Type B pancreatic cell (in vitro differentiated cells): Measurements from ENCODE around the gene ARID4B. TPM values are rescaled to one million over a fixed set of nuclear protein-coding genes. Genes with fewer than 3 reads are reported as not detected.

Experiments
- DNase-seq: peaks from one replicate; pipeline ENCODE4 v3.0.0; 2021; ENCODE audit warnings: mixed read lengths; ENCODE audit not compliant: unreplicated experiment; ENCODE audit errors: extremely low spot score
- H3K27ac Mint-ChIP-seq: 2 replicates; pipeline ENCODE4 v1.8.0; 2021; ENCODE audit warnings: mild to moderate bottlenecking, mixed read lengths
- H3K27me3 Mint-ChIP-seq: 2 replicates; pipeline ENCODE4 v1.8.0; 2021; ENCODE audit warnings: mixed read lengths
- H3K36me3 Mint-ChIP-seq: 2 replicates; pipeline ENCODE4 v1.8.0; 2021; ENCODE audit warnings: mixed read lengths
- H3K4me1 Mint-ChIP-seq: one replicate; pipeline ENCODE4 v1.8.0; 2021; ENCODE audit warnings: mixed read lengths; ENCODE audit not compliant: unreplicated experiment
- H3K4me3 Mint-ChIP-seq: 2 replicates; pipeline ENCODE4 v1.8.0; 2021; ENCODE audit warnings: mild to moderate bottlenecking, mixed read lengths
- H3K9me3 Mint-ChIP-seq: 2 replicates; pipeline ENCODE4 v1.8.0; 2021; ENCODE audit warnings: mixed read lengths
- CTCF ChIP-seq: fragments of 200-600 bp; sonication (generic); conservative IDR thresholded peaks from 2 replicates; pipeline ENCODE4 v1.5.0; 2021; ENCODE audit warnings: antibody characterized with exemption, mild to moderate bottlenecking
- total RNA-seq: library from RNA; stranded (reverse); gene quantifications from 2 replicates; pipeline ENCODE4 v1.2.1, GENCODE V29; 2021; ENCODE audit warnings: low replicate concordance

The ARID4B gene
- total RNA-seq, 1 donor from 2014 or later = 42.4 TPM

- Mint-ChIP-seq H3K9me3 (no peaks in the 10 kb centered on the region), H3K36me3 (peaks cover 25% of the 10 kb centered on the region), H3K4me1 (no peaks in the 10 kb centered on the region), H3K27ac (no peak overlapping the region), H3K4me3 (no peak overlapping the region), H3K27me3 (no peaks in the 10 kb centered on the region)
- no peak for DNase-seq
- TF ChIP-seq CTCF = no peak
Measured at GRCh38 chr1:235343726-235344125, 15.7 kb upstream of the ARID4B start.

GRCh38 chr1:235342471-235342870, 14.5 kb upstream of the ARID4B start:
- Mint-ChIP-seq H3K4me1 (no peaks in the 10 kb centered on the region), H3K27ac (no peak overlapping the region), H3K27me3 (no peaks in the 10 kb centered on the region), H3K9me3 (no peaks in the 10 kb centered on the region), H3K36me3 (peaks cover 25% of the 10 kb centered on the region), H3K4me3 (no peak overlapping the region)
- no peak for TF ChIP-seq CTCF
- no peak for DNase-seq

GRCh38 chr1:235342039-235342438, 14.1 kb upstream of the ARID4B start:
- no peak overlapping the region for H3K27ac Mint-ChIP-seq
- TF ChIP-seq CTCF = no peak
- no peaks in the 10 kb centered on the region for H3K27me3 Mint-ChIP-seq
- no peak for DNase-seq
- H3K9me3 Mint-ChIP-seq = no peaks in the 10 kb centered on the region
- H3K36me3 Mint-ChIP-seq = peaks cover 25% of the 10 kb centered on the region
- H3K4me3 Mint-ChIP-seq = no peak overlapping the region
- peaks cover 1% of the 10 kb centered on the region for H3K4me1 Mint-ChIP-seq

GRCh38 chr1:235341334-235341733, 13.4 kb upstream of the ARID4B start:
- no peak for TF ChIP-seq CTCF
- peaks cover 25% of the 10 kb centered on the region for H3K36me3 Mint-ChIP-seq
- H3K27me3 Mint-ChIP-seq = no peaks in the 10 kb centered on the region
- H3K4me3 Mint-ChIP-seq = no peak overlapping the region
- no peak for DNase-seq
- peaks cover 4% of the 10 kb centered on the region for H3K4me1 Mint-ChIP-seq
- H3K27ac Mint-ChIP-seq = no peak overlapping the region
- H3K9me3 Mint-ChIP-seq = no peaks in the 10 kb centered on the region

- Mint-ChIP-seq H3K4me3 (no peak overlapping the region), H3K4me1 (peaks cover 4% of the 10 kb centered on the region), H3K27ac (no peak overlapping the region), H3K27me3 (no peaks in the 10 kb centered on the region), H3K9me3 (no peaks in the 10 kb centered on the region), H3K36me3 (peaks cover 15% of the 10 kb centered on the region)
- no peak for DNase-seq
- no peak for TF ChIP-seq CTCF
Measured at GRCh38 chr1:235339746-235340145, 11.8 kb upstream of the ARID4B start.

- DNase-seq = no peak
- H3K9me3 Mint-ChIP-seq = no peaks in the 10 kb centered on the region
- H3K27me3 Mint-ChIP-seq = no peaks in the 10 kb centered on the region
- peaks cover 5% of the 10 kb centered on the region for H3K36me3 Mint-ChIP-seq
- TF ChIP-seq CTCF = no peak
- H3K4me1 Mint-ChIP-seq = peaks cover 9% of the 10 kb centered on the region
- peak overlapping the region; percentile 37 for H3K4me3 Mint-ChIP-seq
- peak overlapping the region; percentile 39 for H3K27ac Mint-ChIP-seq
Measured at GRCh38 chr1:235336903-235337302, 8.9 kb upstream of the ARID4B start.
